HCT116 (cell line): ENCODE results near the gene SAMD4A. TPM values are rescaled to one million over a fixed set of nuclear protein-coding genes. Genes with fewer than 3 reads are reported as not detected.
A peak's percentile ranks its signal among the peaks of the same experiment; 100 is the strongest.

Experiments used
- ATAC-seq: fragments of 200-7000 bp; cut with Tn5 transposase; 2 replicates; pipeline ENCODE4 v1.9.1; 2020; ENCODE audit warnings: mild to moderate bottlenecking, moderate library complexity
- BruUV-seq: library from RNA; stranded (reverse); fragments of 400-500 nt; replicated peaks from 2 replicates; lab custom pipeline; 2021; lab: Mats Ljungman, UMichigan
- CTCF ChIA-PET: fragments of 300-600 bp; sonication (Branson Sonifier 250); formaldehyde crosslinking; loops from one replicate; lab custom pipeline; 2021; ENCODE audit warnings: antibody characterized with exemption; lab: Charles Lee
- POLR2A ChIA-PET: fragments of 300-600, 350-600 bp; sonication (Branson Sonifier 250); formaldehyde crosslinking; loops from one replicate; lab custom pipeline; 2021; ENCODE audit warnings: antibody characterized with exemption; lab: Charles Lee
- RAD21 ChIA-PET, 2 experiments: fragments of 300-600 bp; sonication (Branson Sonifier 250); formaldehyde crosslinking; loops; one replicate each; lab custom pipeline; 2023; ENCODE audit warnings: low total read pairs in 2 of 2; ENCODE audit not compliant: uncharacterized antibody in 2 of 2, unreplicated experiment in 2 of 2, low non-redundant PET in 1 of 2; lab: Charles Lee
- DNase-seq: peaks from one replicate; pipeline ENCODE4 v3.0.0-alpha.2; 2010; ENCODE audit warnings: low read depth, low spot score
- H2AFZ ChIP-seq: fragments of 200-600 bp; shearing (Covaris generic), sonication (generic); 2 replicates; pipeline ENCODE4 v1.6.1; 2017; ENCODE audit warnings: low read depth, mixed run types, mixed read lengths, antibody characterized with exemption, low read length; ENCODE audit not compliant: poor library complexity, severe bottlenecking
- H3K27ac ChIP-seq: 2 replicates; pipeline ENCODE4 v1.5.1; 2012; ENCODE audit warnings: low read depth, low read length
- H3K27me3 ChIP-seq: fragments of 200-600 bp; sonication (generic); 2 replicates; pipeline ENCODE4 v1.6.1; 2016; ENCODE audit warnings: mixed run types, low read length, mixed read lengths; ENCODE audit not compliant: insufficient read depth
- H3K36me3 ChIP-seq, 2 experiments: fragments of 200-500 bp in 1 of 2; fragments of 200-600 bp in 1 of 2; sonication (Bioruptor generic) in 1 of 2; sonication (generic) in 1 of 2; 2 replicates each; pipeline versions ENCODE4 v1.5.1 to v1.6.1; 2014 to 2016; ENCODE audit warnings: low read length in 2 of 2, inconsistent platforms in 1 of 2, mixed read lengths in 1 of 2, mixed run types in 1 of 2; ENCODE audit not compliant: insufficient read depth in 2 of 2, control insufficient read depth in 1 of 2
- H3K4me1 ChIP-seq, 2 experiments: fragments of 200-600 bp in 1 of 2; sonication (generic) in 1 of 2; 2 replicates each; pipeline versions ENCODE4 v1.5.1 to v1.6.1; 2012 to 2017; ENCODE audit warnings: low read length in 2 of 2, inconsistent platforms in 1 of 2, mild to moderate bottlenecking in 1 of 2, mixed read lengths in 1 of 2, mixed run types in 1 of 2, moderate library complexity in 1 of 2; ENCODE audit not compliant: insufficient read depth in 2 of 2, control insufficient read depth in 1 of 2
- H3K4me2 ChIP-seq: fragments of 200-600 bp; sonication (generic); 2 replicates; pipeline ENCODE4 v1.6.1; 2017; ENCODE audit warnings: mixed run types, low read length, mixed read lengths
- H3K4me3 ChIP-seq, 2 experiments: fragments of 200-600 bp in 1 of 2; sonication (generic) in 1 of 2; replicated peaks in 1 of 2; 2 replicates each; pipeline ENCODE4 v1.5.1; 2011 to 2016; ENCODE audit warnings: low read length in 2 of 2, control low read depth in 1 of 2, low read depth in 1 of 2, mild to moderate bottlenecking in 1 of 2, mixed read lengths in 1 of 2, mixed run types in 1 of 2
- H3K79me2 ChIP-seq: fragments of 200-600 bp; sonication (generic); 2 replicates; pipeline ENCODE4 v1.6.1; 2017; ENCODE audit warnings: mild to moderate bottlenecking, mixed run types, low read length, moderate library complexity, mixed read lengths; ENCODE audit not compliant: insufficient read depth
- H3K9ac ChIP-seq: fragments of 200-600 bp; sonication (generic); 2 replicates; pipeline ENCODE4 v1.6.1; 2016; ENCODE audit warnings: low read length, mixed read lengths
- H3K9me2 ChIP-seq: fragments of 200-600 bp; sonication (generic), shearing (Covaris generic); 2 replicates; pipeline ENCODE4 v1.6.1; 2017; ENCODE audit warnings: mixed run types, mild to moderate bottlenecking, moderate library complexity; ENCODE audit not compliant: insufficient read depth
- H3K9me3 ChIP-seq, 2 experiments: fragments of 200-500 bp in 1 of 2; fragments of 200-600 bp in 1 of 2; sonication (Bioruptor generic) in 1 of 2; sonication (generic) in 1 of 2; 2 replicates each; pipeline ENCODE4 v1.6.1; 2014 to 2017; ENCODE audit warnings: low read length in 2 of 2, mixed read lengths in 2 of 2, inconsistent platforms in 1 of 2, low read depth in 1 of 2, mild to moderate bottlenecking in 1 of 2, mixed run types in 1 of 2, moderate library complexity in 1 of 2; ENCODE audit not compliant: control insufficient read depth in 1 of 2, insufficient read depth in 1 of 2
- H4K20me1 ChIP-seq: fragments of 200-600 bp; sonication (generic), shearing (Covaris generic); 2 replicates; pipeline ENCODE4 v1.6.1; 2017; ENCODE audit warnings: mixed run types, mild to moderate bottlenecking, moderate library complexity; ENCODE audit not compliant: insufficient read depth
- CBX3 ChIP-seq: IDR thresholded peaks from 2 replicates; pipeline ENCODE4 v1.6.1; 2012; ENCODE audit warnings: low read depth
- CEBPB ChIP-seq: IDR thresholded peaks from 2 replicates; pipeline ENCODE4 v1.6.1; 2012; ENCODE audit warnings: low read depth
- EGR1 ChIP-seq: IDR thresholded peaks from 2 replicates; pipeline ENCODE4 v1.6.1; 2012; ENCODE audit warnings: low read depth
- ELF1 ChIP-seq: IDR thresholded peaks from 2 replicates; pipeline ENCODE4 v1.6.1; 2012; ENCODE audit warnings: low read depth, borderline replicate concordance
- EZH2 ChIP-seq: fragments of 200-600 bp; sonication (generic); IDR thresholded peaks from 2 replicates; pipeline ENCODE4 v1.6.1; 2017; ENCODE audit warnings: antibody characterized with exemption, mixed run types
- EZH2phosphoT487 ChIP-seq: fragments of 200-600 bp; IDR thresholded peaks from 2 replicates; pipeline ENCODE4 v1.6.1; 2018; ENCODE audit warnings: antibody characterized with exemption, borderline replicate concordance
- JUND ChIP-seq: IDR thresholded peaks from 2 replicates; pipeline ENCODE4 v1.6.1; 2012
- POLR2A ChIP-seq: IDR thresholded peaks from 2 replicates; pipeline ENCODE4 v1.7.0; 2011; ENCODE audit warnings: borderline replicate concordance; ENCODE audit not compliant: insufficient read depth, insufficient read length; ENCODE audit errors: extremely low read depth
- POLR2AphosphoS5 ChIP-seq: IDR thresholded peaks from 2 replicates; pipeline ENCODE4 v1.6.1; 2011; ENCODE audit warnings: mild to moderate bottlenecking, low read depth, low read length, moderate library complexity
- RAD21 ChIP-seq: IDR thresholded peaks from 2 replicates; pipeline ENCODE4 v1.6.1; 2012; ENCODE audit warnings: low read depth, mild to moderate bottlenecking
- SP1 ChIP-seq: IDR thresholded peaks from 2 replicates; pipeline ENCODE4 v1.6.1; 2012; ENCODE audit warnings: low read depth
- SRF ChIP-seq: IDR thresholded peaks from 2 replicates; pipeline ENCODE4 v1.6.1; 2012; ENCODE audit warnings: low read depth
- YY1 ChIP-seq: IDR thresholded peaks from 2 replicates; pipeline ENCODE4 v1.6.1; 2011; ENCODE audit warnings: low read length, low read depth, moderate library complexity, mild to moderate bottlenecking; ENCODE audit not compliant: insufficient replicate concordance; ENCODE audit errors: extremely low read depth
- ZFX ChIP-seq: fragments of 450-650 bp; IDR thresholded peaks from 2 replicates; pipeline ENCODE4 v1.6.1; 2017
- intact Hi-C: fragments of 100-400 bp; cut with micrococcal nuclease; formaldehyde crosslinking; loops from 2 replicates; pipeline ENCODE4 v1.10.0; 2022
- total RNA-seq: library from RNA; stranded (reverse); gene quantifications from one replicate; pipeline ENCODE4 v1.2.1, GENCODE V29; 2021; ENCODE audit not compliant: unreplicated experiment
- TF ChIP-seq, protein P1 (sequence below), 3 experiments: fragments of 200-600 bp in 1 of 3; sonication (generic) in 1 of 3; IDR thresholded peaks in 2 of 3; conservative IDR thresholded peaks in 1 of 3; 2 replicates each; pipeline ENCODE4 v1.5.1; 2012 to 2017; ENCODE audit warnings: low read depth in 2 of 3, low read length in 2 of 3, antibody characterized with exemption in 1 of 3, borderline replicate concordance in 1 of 3, control low read depth in 1 of 3, mild to moderate bottlenecking in 1 of 3, mixed read lengths in 1 of 3, mixed run types in 1 of 3, moderate library complexity in 1 of 3; ENCODE audit not compliant: insufficient read depth in 1 of 3
- TF ChIP-seq, protein P2 (sequence below): IDR thresholded peaks from 2 replicates; pipeline ENCODE4 v1.6.1; 2012
- TF ChIP-seq, protein P3 (sequence below): IDR thresholded peaks from 2 replicates; pipeline ENCODE4 v1.6.1; 2012; ENCODE audit warnings: low read depth
- TF ChIP-seq, protein P4 (sequence below): IDR thresholded peaks from 2 replicates; pipeline ENCODE4 v1.6.1; 2012

Gene SAMD4A
- total RNA-seq, 1 experiment from 2014 or later: 9.0 TPM

DNA sequence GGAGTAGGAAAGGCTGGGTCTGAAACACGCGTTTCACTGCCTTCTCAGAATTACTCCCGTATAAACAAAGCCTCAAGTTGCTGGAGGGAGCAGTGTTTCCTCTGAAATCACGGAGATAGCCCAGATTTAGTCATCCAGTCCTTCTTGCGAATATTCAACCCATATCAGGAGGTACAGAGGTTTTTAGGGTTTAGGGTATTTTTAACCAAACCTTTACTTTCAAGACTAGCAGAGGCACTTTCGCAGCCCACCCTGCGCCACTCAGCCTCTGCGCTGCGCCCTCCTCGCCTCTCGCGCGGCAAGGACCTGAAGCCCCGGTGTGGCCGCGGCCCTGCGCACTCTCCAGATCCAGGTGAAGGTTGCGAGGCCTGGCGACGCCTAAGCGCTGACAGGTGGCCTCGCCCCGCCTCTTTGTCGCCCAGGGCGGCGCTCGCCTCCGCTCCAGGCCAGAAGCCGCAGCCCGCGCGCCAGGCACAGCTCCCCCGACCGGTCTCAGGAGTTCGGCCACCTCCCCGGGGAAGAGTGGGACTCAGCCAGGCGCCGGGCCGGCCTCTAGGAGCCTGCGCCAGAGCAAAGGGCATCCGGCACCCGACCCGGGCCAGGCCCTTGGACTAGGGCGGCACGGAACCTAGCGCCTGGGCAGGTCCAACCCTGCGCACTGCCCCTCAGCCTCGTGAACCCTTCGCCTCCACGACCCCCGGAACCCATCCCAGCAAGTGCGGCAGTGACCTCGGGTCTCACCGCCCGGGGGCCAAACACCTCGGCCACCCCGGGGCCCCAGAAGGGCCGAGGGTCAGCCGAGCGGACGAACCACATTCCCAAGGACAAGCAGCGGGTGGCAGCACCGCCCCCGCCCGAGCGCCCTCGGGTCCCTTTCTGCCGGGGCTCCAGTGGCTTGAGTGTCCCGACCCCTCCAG lies 1.8 kb upstream of the SAMD4A start:
- peak; percentile 77 for ATAC-seq
- TF ChIP-seq, protein P1, sequence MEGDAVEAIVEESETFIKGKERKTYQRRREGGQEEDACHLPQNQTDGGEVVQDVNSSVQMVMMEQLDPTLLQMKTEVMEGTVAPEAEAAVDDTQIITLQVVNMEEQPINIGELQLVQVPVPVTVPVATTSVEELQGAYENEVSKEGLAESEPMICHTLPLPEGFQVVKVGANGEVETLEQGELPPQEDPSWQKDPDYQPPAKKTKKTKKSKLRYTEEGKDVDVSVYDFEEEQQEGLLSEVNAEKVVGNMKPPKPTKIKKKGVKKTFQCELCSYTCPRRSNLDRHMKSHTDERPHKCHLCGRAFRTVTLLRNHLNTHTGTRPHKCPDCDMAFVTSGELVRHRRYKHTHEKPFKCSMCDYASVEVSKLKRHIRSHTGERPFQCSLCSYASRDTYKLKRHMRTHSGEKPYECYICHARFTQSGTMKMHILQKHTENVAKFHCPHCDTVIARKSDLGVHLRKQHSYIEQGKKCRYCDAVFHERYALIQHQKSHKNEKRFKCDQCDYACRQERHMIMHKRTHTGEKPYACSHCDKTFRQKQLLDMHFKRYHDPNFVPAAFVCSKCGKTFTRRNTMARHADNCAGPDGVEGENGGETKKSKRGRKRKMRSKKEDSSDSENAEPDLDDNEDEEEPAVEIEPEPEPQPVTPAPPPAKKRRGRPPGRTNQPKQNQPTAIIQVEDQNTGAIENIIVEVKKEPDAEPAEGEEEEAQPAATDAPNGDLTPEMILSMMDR (IDR thresholded peaks at IDR 0.05 in 2 of 3, conservative IDR thresholded peaks at IDR 0.05 in 1 of 3; ENCODE audit: borderline replicate concordance in 1 of 3, insufficient read depth in 1 of 3, low read depth in 2 of 3, low read length in 2 of 3): peak in 2 of 3 experiments; percentile 6 to 10; a peak in 2 of 6 replicates
- no peak; the same call in 1 of the 2 replicates for TF ChIP-seq CEBPB
- TF ChIP-seq, protein P2, sequence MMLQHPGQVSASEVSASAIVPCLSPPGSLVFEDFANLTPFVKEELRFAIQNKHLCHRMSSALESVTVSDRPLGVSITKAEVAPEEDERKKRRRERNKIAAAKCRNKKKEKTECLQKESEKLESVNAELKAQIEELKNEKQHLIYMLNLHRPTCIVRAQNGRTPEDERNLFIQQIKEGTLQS: no peak
- peak; percentile 12; the same call in 1 of the 2 replicates for TF ChIP-seq RAD21
- no peak for TF ChIP-seq EZH2phosphoT487
- peak; percentile 81 for TF ChIP-seq ZFX
- TF ChIP-seq POLR2AphosphoS5: peak; percentile 79
- no peak for TF ChIP-seq JUND
- TF ChIP-seq ELF1: no peak
- TF ChIP-seq CBX3: peak; percentile 44; the same call in 1 of the 2 replicates
- TF ChIP-seq SP1: no peak
- TF ChIP-seq EZH2: no peak
- peak; percentile 57 for TF ChIP-seq YY1
- TF ChIP-seq, protein P3, sequence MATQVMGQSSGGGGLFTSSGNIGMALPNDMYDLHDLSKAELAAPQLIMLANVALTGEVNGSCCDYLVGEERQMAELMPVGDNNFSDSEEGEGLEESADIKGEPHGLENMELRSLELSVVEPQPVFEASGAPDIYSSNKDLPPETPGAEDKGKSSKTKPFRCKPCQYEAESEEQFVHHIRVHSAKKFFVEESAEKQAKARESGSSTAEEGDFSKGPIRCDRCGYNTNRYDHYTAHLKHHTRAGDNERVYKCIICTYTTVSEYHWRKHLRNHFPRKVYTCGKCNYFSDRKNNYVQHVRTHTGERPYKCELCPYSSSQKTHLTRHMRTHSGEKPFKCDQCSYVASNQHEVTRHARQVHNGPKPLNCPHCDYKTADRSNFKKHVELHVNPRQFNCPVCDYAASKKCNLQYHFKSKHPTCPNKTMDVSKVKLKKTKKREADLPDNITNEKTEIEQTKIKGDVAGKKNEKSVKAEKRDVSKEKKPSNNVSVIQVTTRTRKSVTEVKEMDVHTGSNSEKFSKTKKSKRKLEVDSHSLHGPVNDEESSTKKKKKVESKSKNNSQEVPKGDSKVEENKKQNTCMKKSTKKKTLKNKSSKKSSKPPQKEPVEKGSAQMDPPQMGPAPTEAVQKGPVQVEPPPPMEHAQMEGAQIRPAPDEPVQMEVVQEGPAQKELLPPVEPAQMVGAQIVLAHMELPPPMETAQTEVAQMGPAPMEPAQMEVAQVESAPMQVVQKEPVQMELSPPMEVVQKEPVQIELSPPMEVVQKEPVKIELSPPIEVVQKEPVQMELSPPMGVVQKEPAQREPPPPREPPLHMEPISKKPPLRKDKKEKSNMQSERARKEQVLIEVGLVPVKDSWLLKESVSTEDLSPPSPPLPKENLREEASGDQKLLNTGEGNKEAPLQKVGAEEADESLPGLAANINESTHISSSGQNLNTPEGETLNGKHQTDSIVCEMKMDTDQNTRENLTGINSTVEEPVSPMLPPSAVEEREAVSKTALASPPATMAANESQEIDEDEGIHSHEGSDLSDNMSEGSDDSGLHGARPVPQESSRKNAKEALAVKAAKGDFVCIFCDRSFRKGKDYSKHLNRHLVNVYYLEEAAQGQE: no peak
- no peak for TF ChIP-seq SRF
- no peak for TF ChIP-seq POLR2A
- TF ChIP-seq, protein P4, sequence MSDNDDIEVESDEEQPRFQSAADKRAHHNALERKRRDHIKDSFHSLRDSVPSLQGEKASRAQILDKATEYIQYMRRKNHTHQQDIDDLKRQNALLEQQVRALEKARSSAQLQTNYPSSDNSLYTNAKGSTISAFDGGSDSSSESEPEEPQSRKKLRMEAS: peak; percentile 89
- TF ChIP-seq EGR1: peak; percentile 80

More for the DNA sequence above, 1.8 kb upstream of the SAMD4A start:
- peaks cover 10 to 40% of the 10 kb centered on the region in 2 experiments for H3K4me1 ChIP-seq
- ChIA-PET RAD21 (interaction anchor here (0.8 to 3.0 kb wide), 7 partner anchors 126 to 241 kb away, joined by 3 to 16 read pairs (median 5); no protein-coding TSS in a partner anchor), POLR2A (interaction anchor here (0.9 to 3.8 kb wide), 5 partner anchors 18 to 241 kb away, joined by 5 to 24 read pairs (median 5); partner anchors contain the start of gene CGRRF1), CTCF (interaction anchor here (0.5 to 5.4 kb wide), 16 partner anchors 9 to 334 kb away, joined by 3 to 131 read pairs (median 4); partner anchors contain the start of genes CGRRF1 and GMFB)
- BruUV-seq: no TSS peak
- peak overlapping the region; percentile 76 for H3K9ac ChIP-seq
- H2AFZ ChIP-seq: peak overlapping the region; percentile 79
- intact Hi-C loops: loop anchor here (1.0 to 5.0 kb wide), 5 partner anchors 87 to 328 kb away; no protein-coding TSS in a partner anchor
- no peaks in the 10 kb centered on the region; a peak in 1 of 4 replicates for H3K36me3 ChIP-seq
- DNase-seq: peak; percentile 79
- no peaks in the 10 kb centered on the region for H3K27me3 ChIP-seq
- H3K9me2 ChIP-seq: no peaks in the 10 kb centered on the region
- H3K79me2 ChIP-seq: peaks cover 11% of the 10 kb centered on the region; the same call in 1 of the 2 replicates
- no peaks in the 10 kb centered on the region for H4K20me1 ChIP-seq
- peak overlapping the region; percentile 61 to 73 for H3K4me3 ChIP-seq
- H3K9me3 ChIP-seq: no peaks in the 10 kb centered on the region
- H3K27ac ChIP-seq: peak overlapping the region; percentile 74
- H3K4me2 ChIP-seq: peak overlapping the region; percentile 96
